ENCODE data around the gene KIAA1328. TPM values are rescaled to one million over a fixed set of nuclear protein-coding genes. Genes with fewer than 3 reads are reported as not detected.

KIAA1328 gene
- polyA plus RNA-seq, 1 donor (not counting 4 experiments of a cell fraction or from before 2014, with no cell fraction given): 5.5 TPM

DNA sequence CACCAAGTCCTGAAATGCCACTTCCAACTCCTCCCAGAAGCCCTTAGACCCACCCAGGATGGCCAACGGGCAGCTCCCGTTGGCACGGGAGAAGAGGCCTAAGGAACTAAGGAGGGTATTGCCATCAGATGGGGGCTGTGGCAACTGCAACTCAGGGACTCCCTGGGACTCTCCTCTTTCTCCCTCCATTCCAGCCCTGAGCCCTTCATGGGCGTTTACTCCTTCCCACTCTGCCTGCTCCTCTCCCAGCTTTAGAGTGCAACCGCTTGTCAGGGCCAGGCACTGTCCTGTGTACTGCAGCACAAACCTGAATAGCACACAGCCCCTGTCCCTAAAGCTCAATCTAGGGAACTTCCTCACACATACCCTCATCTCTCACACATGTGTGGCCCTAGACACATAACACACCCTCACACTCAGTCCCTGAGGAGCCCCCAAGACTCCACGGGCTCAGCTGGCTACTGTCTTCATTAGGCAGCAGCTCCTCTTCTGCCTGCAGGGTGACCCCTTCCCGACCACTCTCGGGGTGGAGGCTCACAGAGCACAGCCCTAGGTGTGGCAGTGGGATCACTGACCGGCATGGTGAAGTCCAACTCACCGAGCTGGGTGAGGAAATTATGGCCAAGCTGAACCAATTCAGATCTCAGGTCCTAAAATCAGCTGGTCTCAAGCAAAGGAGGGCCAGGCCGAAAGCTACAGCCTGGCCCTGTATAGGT, 420.4 kb downstream of the KIAA1328 start:
- H3K9ac ChIP-seq (ENCODE audit: control insufficient read depth, extremely low read depth, insufficient read depth, low read length): no peak overlapping the region
- no peak overlapping the region for H3K4me2 ChIP-seq (ENCODE audit: control insufficient read depth, extremely low read depth, insufficient read depth, low read depth, low read length)
- DNase-seq (ENCODE audit: low read depth, low spot score) (no peak), FAIRE-seq (no peak)
- peaks cover 17% of the 10 kb centered on the region for H3K27me3 ChIP-seq (ENCODE audit: control insufficient read depth, extremely low read depth, insufficient read depth, low read length)
- H3K9me3 ChIP-seq (ENCODE audit: control insufficient read depth, low read depth, low read length): no peaks in the 10 kb centered on the region
- H3K27ac ChIP-seq (ENCODE audit: control insufficient read depth, insufficient read depth, low read length): no peak overlapping the region
- no peaks in the 10 kb centered on the region for H3K4me1 ChIP-seq (ENCODE audit: control insufficient read depth, extremely low read depth, insufficient read depth, low read length)
- dilution Hi-C loops (cut with MboI; ENCODE audit: extremely low pct_ligation_motif_present, low sequenced_read_pairs): no loop called here
- no peaks in the 10 kb centered on the region for H3K9me1 ChIP-seq (ENCODE audit: control insufficient read depth, extremely low read depth, insufficient read depth, low read length)
- no peaks in the 10 kb centered on the region for H3K79me2 ChIP-seq (ENCODE audit: control insufficient read depth, insufficient read depth, low read length)
- no peaks in the 10 kb centered on the region for H3K36me3 ChIP-seq (ENCODE audit: control insufficient read depth in 2 of 2, extremely low read depth in 1 of 2, insufficient read depth in 2 of 2, low read length in 2 of 2)
- H4K20me1 ChIP-seq (ENCODE audit: control insufficient read depth, extremely low read depth, insufficient read depth, low read length): no peaks in the 10 kb centered on the region
- no peak overlapping the region for H3K4me3 ChIP-seq (ENCODE audit: control insufficient read depth in 2 of 3, extremely low read depth in 1 of 3, insufficient read depth in 2 of 3, low read depth in 1 of 3, low read length in 3 of 3)
- no peak overlapping the region for H2AFZ ChIP-seq (ENCODE audit: control insufficient read depth, low read length)
- TF ChIP-seq EZH2 (IDR thresholded peaks at IDR 0.05; ENCODE audit: low read length) (no peak), CTCF (optimal IDR thresholded peaks at IDR 0.05 in 1 of 3, IDR thresholded peaks at IDR 0.05 in 1 of 3, conservative IDR thresholded peaks at IDR 0.05 in 1 of 3; ENCODE audit: extremely low read depth in 1 of 3, insufficient read depth in 2 of 3, low read length in 3 of 3) (no peak)

GRCh38 chr18:37249895-37250618, 421.1 kb downstream of the KIAA1328 start:
- dilution Hi-C loops (cut with MboI; ENCODE audit: extremely low pct_ligation_motif_present, low sequenced_read_pairs): no loop called here
- H3K9me1 ChIP-seq (ENCODE audit: control insufficient read depth, extremely low read depth, insufficient read depth, low read length): no peaks in the 10 kb centered on the region
- no peaks in the 10 kb centered on the region for H4K20me1 ChIP-seq (ENCODE audit: control insufficient read depth, extremely low read depth, insufficient read depth, low read length)
- H3K9me3 ChIP-seq (ENCODE audit: control insufficient read depth, low read depth, low read length): no peaks in the 10 kb centered on the region
- DNase-seq (ENCODE audit: low read depth, low spot score) (no peak), FAIRE-seq (no peak)
- TF ChIP-seq EZH2 (IDR thresholded peaks at IDR 0.05; ENCODE audit: low read length): no peak
- TF ChIP-seq CTCF (optimal IDR thresholded peaks at IDR 0.05 in 1 of 3, IDR thresholded peaks at IDR 0.05 in 1 of 3, conservative IDR thresholded peaks at IDR 0.05 in 1 of 3; ENCODE audit: extremely low read depth in 1 of 3, insufficient read depth in 2 of 3, low read length in 3 of 3): no peak
- no peak overlapping the region for H3K27ac ChIP-seq (ENCODE audit: control insufficient read depth, insufficient read depth, low read length)
- H3K36me3 ChIP-seq (ENCODE audit: control insufficient read depth in 2 of 2, extremely low read depth in 1 of 2, insufficient read depth in 2 of 2, low read length in 2 of 2): no peaks in the 10 kb centered on the region
- no peak overlapping the region for H3K9ac ChIP-seq (ENCODE audit: control insufficient read depth, extremely low read depth, insufficient read depth, low read length)
- no peak overlapping the region for H3K4me2 ChIP-seq (ENCODE audit: control insufficient read depth, extremely low read depth, insufficient read depth, low read depth, low read length)
- no peaks in the 10 kb centered on the region for H3K4me1 ChIP-seq (ENCODE audit: control insufficient read depth, extremely low read depth, insufficient read depth, low read length)
- H2AFZ ChIP-seq (ENCODE audit: control insufficient read depth, low read length): no peak overlapping the region
- H3K4me3 ChIP-seq (ENCODE audit: control insufficient read depth in 2 of 3, extremely low read depth in 1 of 3, insufficient read depth in 2 of 3, low read depth in 1 of 3, low read length in 3 of 3): no peak overlapping the region
- H3K79me2 ChIP-seq (ENCODE audit: control insufficient read depth, insufficient read depth, low read length): no peaks in the 10 kb centered on the region
- H3K27me3 ChIP-seq (ENCODE audit: control insufficient read depth, extremely low read depth, insufficient read depth, low read length): peaks cover 19% of the 10 kb centered on the region
